ENCODE data around the gene ZNF749.

Gene ZNF749

DNA sequence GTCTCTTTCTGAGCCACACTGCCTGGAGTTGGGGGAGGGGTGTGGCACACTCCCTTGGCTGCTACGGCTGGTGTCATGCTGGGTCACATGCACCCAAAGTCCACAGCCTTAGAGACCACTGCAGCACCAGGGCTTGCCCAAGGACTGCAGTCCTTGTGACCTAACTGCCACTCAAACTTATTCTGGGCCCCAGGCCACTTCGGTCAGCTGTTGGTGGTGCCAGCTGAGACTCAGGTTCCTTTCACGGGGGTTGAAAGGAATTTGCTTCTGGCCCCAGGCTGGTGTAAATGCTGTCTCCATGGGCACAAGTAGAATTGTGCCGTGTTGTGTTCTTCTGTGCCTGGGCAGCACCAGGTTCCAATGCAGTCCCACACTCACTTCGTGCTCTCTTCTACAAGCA is 31.4 kb downstream of the ZNF749 start:
- no peak for DNase-seq (ENCODE audit: low read depth)
- no peak for TF ChIP-seq CTCF (IDR thresholded peaks at IDR 0.05; ENCODE audit: control insufficient read depth, extremely low read depth, insufficient read depth)
- no peak overlapping the region for H3K4me3 ChIP-seq (ENCODE audit: low read depth, low read length)

- H3K4me3 ChIP-seq (ENCODE audit: low read depth, low read length): no peak overlapping the region
- no peak for TF ChIP-seq CTCF (IDR thresholded peaks at IDR 0.05; ENCODE audit: control insufficient read depth, extremely low read depth, insufficient read depth)
- no peak for DNase-seq (ENCODE audit: low read depth)
These were observed 38.5 kb downstream of the ZNF749 start for GRCh38 chr19:57473646-57474045.

DNA sequence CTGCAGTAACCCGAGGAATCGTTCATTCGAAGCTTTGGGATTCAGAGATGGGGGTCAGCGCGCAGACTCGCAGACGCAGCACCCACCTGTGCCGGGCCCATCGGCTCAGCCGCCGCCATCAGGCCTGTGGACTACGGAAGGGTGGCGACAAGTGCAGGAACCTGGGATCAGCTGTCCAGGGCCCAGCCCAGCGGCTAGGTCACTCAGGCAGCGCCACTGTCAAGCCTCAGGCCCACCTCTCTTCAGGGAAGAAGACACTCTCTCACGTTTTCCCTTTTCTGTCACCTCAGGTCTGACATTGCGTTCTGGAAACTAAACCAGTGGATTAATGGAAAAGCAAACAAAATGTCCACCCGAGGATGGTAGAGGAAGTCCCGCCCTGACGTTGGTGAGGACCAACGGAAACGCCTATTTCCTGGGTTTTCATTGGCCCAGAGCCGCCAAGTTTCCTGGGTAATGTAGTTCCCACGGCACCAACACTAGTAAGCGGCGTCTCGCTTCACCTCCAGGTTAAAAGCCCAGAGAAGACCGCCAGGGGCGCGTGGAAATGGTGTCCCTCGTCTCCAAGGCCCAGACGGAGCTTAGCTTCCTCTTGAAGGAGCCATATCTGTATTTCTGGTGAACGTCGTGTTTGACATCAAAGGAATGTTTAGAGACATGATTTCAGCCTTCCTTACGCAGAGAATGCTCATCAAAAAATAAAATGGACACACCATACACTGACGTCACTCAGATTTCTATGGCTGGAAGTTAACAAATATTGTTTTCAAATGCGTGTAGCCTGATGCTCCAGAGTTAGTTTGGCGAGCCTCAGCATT is 42.3 kb downstream of the ZNF749 start, which contains the start of gene ZNF772:
Gene ZNF772 (minus strand): TSS at position 376 of the 818 bp plus-strand sequence. CDS start 257 bp downstream, at position 119.
- 0 out of 2 replicates have a peak, but pooled peaks have one; percentile 33 for TF ChIP-seq CTCF (IDR thresholded peaks at IDR 0.05; ENCODE audit: control insufficient read depth, extremely low read depth, insufficient read depth)
- H3K4me3 ChIP-seq (ENCODE audit: low read depth, low read length): peak within 1 kb of the TSS; percentile 87
- DNase-seq (ENCODE audit: low read depth): peak; percentile 91

- peak within 1 kb of the TSS; percentile 81 for H3K4me3 ChIP-seq (ENCODE audit: low read depth, low read length)
- peak; percentile 83 for DNase-seq (ENCODE audit: low read depth)
These were observed 52.6 kb downstream of the ZNF749 start, which contains the start of gene ZNF419 for GRCh38 chr19:57487477-57488298. TSS of gene ZNF419 (plus strand) at chr19:57487750. CDS start at chr19:57487951, 201 bp downstream.

DNA sequence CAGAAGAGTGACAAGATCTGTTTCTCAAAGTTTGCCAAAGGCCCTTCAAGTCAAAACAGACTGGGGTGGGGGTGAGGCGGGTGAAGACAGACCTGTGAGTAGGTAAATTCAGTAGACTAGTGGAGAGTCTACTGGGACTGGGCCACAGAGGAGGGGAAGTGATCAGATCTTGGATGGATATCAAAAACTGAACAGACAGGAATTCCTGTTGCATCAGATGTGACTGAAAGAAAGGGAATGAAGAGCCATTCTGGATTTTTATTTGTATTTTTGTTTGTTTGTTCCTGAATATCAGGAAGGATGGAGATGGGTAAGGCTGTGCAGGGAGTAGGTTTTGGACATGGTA is 53.1 kb downstream of the ZNF749 start:
- peak overlapping the region; percentile 81 for H3K4me3 ChIP-seq (ENCODE audit: low read depth, low read length)
- DNase-seq (ENCODE audit: low read depth): peak; percentile 25
